Left kidney (tissue), 2 donors: Measurements from ENCODE around the gene CERKL. TPM values are rescaled to one million over a fixed set of nuclear protein-coding genes. Genes with fewer than 3 reads are reported as not detected.

Source experiments
- DNase-seq: peaks from one replicate; pipeline ENCODE4 v3.0.0-alpha.2; 2013
- polyA plus RNA-seq: library from polyadenylated mRNA; unstranded; fragments of 120-200 nt; gene quantifications from one replicate; pipeline ENCODE4 v1.2.1, GENCODE V29; 2013; ENCODE audit not compliant: insufficient read length

The CERKL gene
- polyA plus RNA-seq, 1 donor: 20.3 TPM

- no peak for DNase-seq
These were observed 82.6 kb downstream of the CERKL start for GRCh38 chr2:181574321-181574720.

GRCh38 chr2:181573140-181573736 lies 83.7 kb downstream of the CERKL start:
- no peak for DNase-seq

- no peak for DNase-seq
These were observed 85.9 kb downstream of the CERKL start for GRCh38 chr2:181570833-181571661.

GRCh38 chr2:181570059-181570458 lies 86.8 kb downstream of the CERKL start:
- no peak for DNase-seq

- no peak for DNase-seq
These were observed 90.4 kb downstream of the CERKL start for GRCh38 chr2:181566334-181567032.

- no peak for DNase-seq
These were observed 93.7 kb downstream of the CERKL start for GRCh38 chr2:181563101-181563692.

- DNase-seq: no peak
These were observed 98.5 kb downstream of the CERKL start for GRCh38 chr2:181558371-181558770.

GRCh38 chr2:181554061-181554830 lies 102.7 kb downstream of the CERKL start:
- no peak for DNase-seq

- no peak for DNase-seq
These were observed 103.7 kb downstream of the CERKL start for GRCh38 chr2:181553244-181553643.

- no peak for DNase-seq
These were observed 104.1 kb downstream of the CERKL start for GRCh38 chr2:181552808-181553207.

- no peak for DNase-seq
These were observed 110.8 kb downstream of the CERKL start for GRCh38 chr2:181546086-181546485.

- no peak for DNase-seq
These were observed 114.7 kb downstream of the CERKL start for GRCh38 chr2:181542170-181542569.

GRCh38 chr2:181540421-181540820 lies 116.5 kb downstream of the CERKL start:
- no peak for DNase-seq

GRCh38 chr2:181536730-181537129 lies 120.2 kb downstream of the CERKL start:
- DNase-seq: no peak

GRCh38 chr2:181528441-181528840 lies 128.5 kb downstream of the CERKL start:
- no peak for DNase-seq

- DNase-seq: no peak
These were observed 129.8 kb downstream of the CERKL start for GRCh38 chr2:181527058-181527457.

- DNase-seq: no peak
These were observed 130.9 kb downstream of the CERKL start for GRCh38 chr2:181526014-181526413.

GRCh38 chr2:181523756-181524155 lies 133.1 kb downstream of the CERKL start:
- no peak for DNase-seq

GRCh38 chr2:181520253-181520652 lies 136.7 kb downstream of the CERKL start:
- DNase-seq: no peak

- no peak for DNase-seq
These were observed 139.1 kb downstream of the CERKL start for GRCh38 chr2:181517685-181518301.

- no peak for DNase-seq
These were observed 139.9 kb downstream of the CERKL start for GRCh38 chr2:181516992-181517391.
